Measurements from ENCODE around the gene SBF2.

- no peak for TF ChIP-seq CTCF (IDR thresholded peaks at IDR 0.05; ENCODE audit: poor library complexity, severe bottlenecking)
- TF ChIP-seq TAF1 (IDR thresholded peaks at IDR 0.05; ENCODE audit: low read depth), result no peak
- TF ChIP-seq POLR2AphosphoS5 (IDR thresholded peaks at IDR 0.05), result no peak
- no peak for TF ChIP-seq MXI1 (conservative IDR thresholded peaks at IDR 0.05; ENCODE audit: poor library complexity, severe bottlenecking)
- TF ChIP-seq EP300 (conservative IDR thresholded peaks at IDR 0.05; ENCODE audit: poor library complexity, severe bottlenecking), result no peak
- TF ChIP-seq RAD21 (conservative IDR thresholded peaks at IDR 0.05), result no peak
- no peak for TF ChIP-seq REST (IDR thresholded peaks at IDR 0.05; ENCODE audit: borderline replicate concordance)
These were observed 413.4 kb downstream of the SBF2 start for GRCh38 chr11:9880657-9881056.
